ENCODE data around the gene MXI1. TPM values are rescaled to one million over a fixed set of nuclear protein-coding genes. Genes with fewer than 3 reads are reported as not detected.

MXI1 gene
- total RNA-seq, 1 experiment from 2014 or later, result 16.6 TPM

DNA sequence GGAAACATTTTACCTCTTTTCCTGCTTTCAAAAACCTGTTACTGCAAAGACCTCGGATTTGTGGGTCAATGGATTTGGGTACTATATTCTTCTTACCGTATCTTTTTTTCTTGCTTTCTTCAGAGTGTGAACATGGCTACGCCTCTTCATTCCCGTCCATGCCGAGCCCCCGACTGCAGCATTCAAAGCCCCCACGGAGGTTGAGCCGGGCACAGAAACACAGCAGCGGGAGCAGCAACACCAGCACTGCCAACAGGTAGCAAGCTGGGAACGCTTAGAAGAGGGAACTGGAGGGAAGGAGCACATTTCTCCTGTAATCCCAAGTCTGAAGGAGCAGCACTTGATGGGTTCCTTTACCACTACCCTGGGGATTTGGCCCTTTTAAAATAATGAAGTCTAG, 20.7 kb downstream of the MXI1 start (continued):
- TF ChIP-seq, protein P1, sequence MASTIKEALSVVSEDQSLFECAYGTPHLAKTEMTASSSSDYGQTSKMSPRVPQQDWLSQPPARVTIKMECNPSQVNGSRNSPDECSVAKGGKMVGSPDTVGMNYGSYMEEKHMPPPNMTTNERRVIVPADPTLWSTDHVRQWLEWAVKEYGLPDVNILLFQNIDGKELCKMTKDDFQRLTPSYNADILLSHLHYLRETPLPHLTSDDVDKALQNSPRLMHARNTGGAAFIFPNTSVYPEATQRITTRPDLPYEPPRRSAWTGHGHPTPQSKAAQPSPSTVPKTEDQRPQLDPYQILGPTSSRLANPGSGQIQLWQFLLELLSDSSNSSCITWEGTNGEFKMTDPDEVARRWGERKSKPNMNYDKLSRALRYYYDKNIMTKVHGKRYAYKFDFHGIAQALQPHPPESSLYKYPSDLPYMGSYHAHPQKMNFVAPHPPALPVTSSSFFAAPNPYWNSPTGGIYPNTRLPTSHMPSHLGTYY (CRISPR knock-in tag; IDR thresholded peaks at IDR 0.05), result no peak
- no peak for TF ChIP-seq ZNF423 (CRISPR knock-in tag; IDR thresholded peaks at IDR 0.05)
- TF ChIP-seq, protein P2, sequence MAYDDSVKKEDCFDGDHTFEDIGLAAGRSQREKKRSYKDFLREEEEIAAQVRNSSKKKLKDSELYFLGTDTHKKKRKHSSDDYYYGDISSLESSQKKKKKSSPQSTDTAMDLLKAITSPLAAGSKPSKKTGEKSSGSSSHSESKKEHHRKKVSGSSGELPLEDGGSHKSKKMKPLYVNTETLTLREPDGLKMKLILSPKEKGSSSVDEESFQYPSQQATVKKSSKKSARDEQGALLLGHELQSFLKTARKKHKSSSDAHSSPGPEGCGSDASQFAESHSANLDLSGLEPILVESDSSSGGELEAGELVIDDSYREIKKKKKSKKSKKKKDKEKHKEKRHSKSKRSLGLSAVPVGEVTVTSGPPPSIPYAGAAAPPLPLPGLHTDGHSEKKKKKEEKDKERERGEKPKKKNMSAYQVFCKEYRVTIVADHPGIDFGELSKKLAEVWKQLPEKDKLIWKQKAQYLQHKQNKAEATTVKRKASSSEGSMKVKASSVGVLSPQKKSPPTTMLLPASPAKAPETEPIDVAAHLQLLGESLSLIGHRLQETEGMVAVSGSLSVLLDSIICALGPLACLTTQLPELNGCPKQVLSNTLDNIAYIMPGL (CRISPR knock-in tag; IDR thresholded peaks at IDR 0.05), result no peak

DNA sequence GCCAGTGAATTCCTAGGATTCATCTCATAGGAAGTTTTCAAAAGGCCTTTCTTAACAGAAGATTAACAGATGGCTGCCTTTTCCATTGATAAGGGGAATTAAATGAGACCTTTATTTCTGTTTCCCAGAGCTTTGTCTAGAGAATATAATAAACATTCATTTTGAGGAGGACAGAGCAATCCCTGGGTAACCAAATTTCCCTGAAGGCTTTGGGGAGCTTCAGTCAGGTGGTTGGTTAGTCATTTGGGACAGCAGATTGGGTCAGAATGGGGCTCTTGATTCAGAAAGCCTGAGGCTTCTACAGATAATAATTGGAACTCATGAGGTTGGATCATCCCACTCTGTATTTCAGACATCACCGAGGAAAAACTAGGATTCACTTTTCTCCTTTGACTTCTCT, 21.8 kb downstream of the MXI1 start:
- Mint-ChIP-seq H3K27me3 (ENCODE audit: low read depth) (peaks cover 2% of the 10 kb centered on the region), H3K36me3 (no peaks in the 10 kb centered on the region; the same call in 1 of the 2 replicates), H3K4me3 (no peak overlapping the region), H3K4me1 (peaks cover 13% of the 10 kb centered on the region), H3K9me3 (no peaks in the 10 kb centered on the region), H3K27ac (no peak overlapping the region)
- ChIA-PET POLR2A (interaction anchor here (9.5 kb wide), 1 partner anchor 20 kb away, joined by 101 read pairs; no protein-coding TSS in a partner anchor), CTCF (interaction anchor here (0.9 to 1.2 kb wide), 2 partner anchors 88 to 91 kb away, joined by 3 to 4 read pairs; no protein-coding TSS in a partner anchor)
- no peak for DNase-seq (ENCODE audit: low spot score)
- TF ChIP-seq, protein P3, sequence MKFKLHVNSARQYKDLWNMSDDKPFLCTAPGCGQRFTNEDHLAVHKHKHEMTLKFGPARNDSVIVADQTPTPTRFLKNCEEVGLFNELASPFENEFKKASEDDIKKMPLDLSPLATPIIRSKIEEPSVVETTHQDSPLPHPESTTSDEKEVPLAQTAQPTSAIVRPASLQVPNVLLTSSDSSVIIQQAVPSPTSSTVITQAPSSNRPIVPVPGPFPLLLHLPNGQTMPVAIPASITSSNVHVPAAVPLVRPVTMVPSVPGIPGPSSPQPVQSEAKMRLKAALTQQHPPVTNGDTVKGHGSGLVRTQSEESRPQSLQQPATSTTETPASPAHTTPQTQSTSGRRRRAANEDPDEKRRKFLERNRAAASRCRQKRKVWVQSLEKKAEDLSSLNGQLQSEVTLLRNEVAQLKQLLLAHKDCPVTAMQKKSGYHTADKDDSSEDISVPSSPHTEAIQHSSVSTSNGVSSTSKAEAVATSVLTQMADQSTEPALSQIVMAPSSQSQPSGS (CRISPR knock-in tag; IDR thresholded peaks at IDR 0.05; ENCODE audit: borderline replicate concordance, low read depth), result no peak
- no peak for TF ChIP-seq ZNF138 (CRISPR knock-in tag; conservative IDR thresholded peaks at IDR 0.05)
- TF ChIP-seq, protein P4, sequence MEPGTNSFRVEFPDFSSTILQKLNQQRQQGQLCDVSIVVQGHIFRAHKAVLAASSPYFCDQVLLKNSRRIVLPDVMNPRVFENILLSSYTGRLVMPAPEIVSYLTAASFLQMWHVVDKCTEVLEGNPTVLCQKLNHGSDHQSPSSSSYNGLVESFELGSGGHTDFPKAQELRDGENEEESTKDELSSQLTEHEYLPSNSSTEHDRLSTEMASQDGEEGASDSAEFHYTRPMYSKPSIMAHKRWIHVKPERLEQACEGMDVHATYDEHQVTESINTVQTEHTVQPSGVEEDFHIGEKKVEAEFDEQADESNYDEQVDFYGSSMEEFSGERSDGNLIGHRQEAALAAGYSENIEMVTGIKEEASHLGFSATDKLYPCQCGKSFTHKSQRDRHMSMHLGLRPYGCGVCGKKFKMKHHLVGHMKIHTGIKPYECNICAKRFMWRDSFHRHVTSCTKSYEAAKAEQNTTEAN (CRISPR knock-in tag; IDR thresholded peaks at IDR 0.05), result no peak
- TF ChIP-seq, protein P5, sequence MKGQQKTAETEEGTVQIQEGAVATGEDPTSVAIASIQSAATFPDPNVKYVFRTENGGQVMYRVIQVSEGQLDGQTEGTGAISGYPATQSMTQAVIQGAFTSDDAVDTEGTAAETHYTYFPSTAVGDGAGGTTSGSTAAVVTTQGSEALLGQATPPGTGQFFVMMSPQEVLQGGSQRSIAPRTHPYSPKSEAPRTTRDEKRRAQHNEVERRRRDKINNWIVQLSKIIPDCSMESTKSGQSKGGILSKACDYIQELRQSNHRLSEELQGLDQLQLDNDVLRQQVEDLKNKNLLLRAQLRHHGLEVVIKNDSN (CRISPR knock-in tag; IDR thresholded peaks at IDR 0.05), result no peak
- no peak for TF ChIP-seq IRF2 (CRISPR knock-in tag; IDR thresholded peaks at IDR 0.05; ENCODE audit: borderline replicate concordance, low read depth)
- TF ChIP-seq ZNF671 (CRISPR knock-in tag; IDR thresholded peaks at IDR 0.05), result no peak
- no peak for TF ChIP-seq JUN (CRISPR knock-in tag; IDR thresholded peaks at IDR 0.05)
- TF ChIP-seq, protein P6, sequence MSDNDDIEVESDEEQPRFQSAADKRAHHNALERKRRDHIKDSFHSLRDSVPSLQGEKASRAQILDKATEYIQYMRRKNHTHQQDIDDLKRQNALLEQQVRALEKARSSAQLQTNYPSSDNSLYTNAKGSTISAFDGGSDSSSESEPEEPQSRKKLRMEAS (CRISPR knock-in tag; IDR thresholded peaks at IDR 0.05), result no peak
- TF ChIP-seq, protein P7, sequence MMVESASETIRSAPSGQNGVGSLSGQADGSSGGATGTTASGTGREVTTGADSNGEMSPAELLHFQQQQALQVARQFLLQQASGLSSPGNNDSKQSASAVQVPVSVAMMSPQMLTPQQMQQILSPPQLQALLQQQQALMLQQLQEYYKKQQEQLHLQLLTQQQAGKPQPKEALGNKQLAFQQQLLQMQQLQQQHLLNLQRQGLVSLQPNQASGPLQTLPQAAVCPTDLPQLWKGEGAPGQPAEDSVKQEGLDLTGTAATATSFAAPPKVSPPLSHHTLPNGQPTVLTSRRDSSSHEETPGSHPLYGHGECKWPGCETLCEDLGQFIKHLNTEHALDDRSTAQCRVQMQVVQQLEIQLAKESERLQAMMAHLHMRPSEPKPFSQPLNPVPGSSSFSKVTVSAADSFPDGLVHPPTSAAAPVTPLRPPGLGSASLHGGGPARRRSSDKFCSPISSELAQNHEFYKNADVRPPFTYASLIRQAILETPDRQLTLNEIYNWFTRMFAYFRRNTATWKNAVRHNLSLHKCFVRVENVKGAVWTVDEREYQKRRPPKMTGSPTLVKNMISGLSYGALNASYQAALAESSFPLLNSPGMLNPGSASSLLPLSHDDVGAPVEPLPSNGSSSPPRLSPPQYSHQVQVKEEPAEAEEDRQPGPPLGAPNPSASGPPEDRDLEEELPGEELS (CRISPR knock-in tag; IDR thresholded peaks at IDR 0.05), result no peak
- no peak for TF ChIP-seq SOX15 (CRISPR knock-in tag; IDR thresholded peaks at IDR 0.05)
- TF ChIP-seq, protein P8, sequence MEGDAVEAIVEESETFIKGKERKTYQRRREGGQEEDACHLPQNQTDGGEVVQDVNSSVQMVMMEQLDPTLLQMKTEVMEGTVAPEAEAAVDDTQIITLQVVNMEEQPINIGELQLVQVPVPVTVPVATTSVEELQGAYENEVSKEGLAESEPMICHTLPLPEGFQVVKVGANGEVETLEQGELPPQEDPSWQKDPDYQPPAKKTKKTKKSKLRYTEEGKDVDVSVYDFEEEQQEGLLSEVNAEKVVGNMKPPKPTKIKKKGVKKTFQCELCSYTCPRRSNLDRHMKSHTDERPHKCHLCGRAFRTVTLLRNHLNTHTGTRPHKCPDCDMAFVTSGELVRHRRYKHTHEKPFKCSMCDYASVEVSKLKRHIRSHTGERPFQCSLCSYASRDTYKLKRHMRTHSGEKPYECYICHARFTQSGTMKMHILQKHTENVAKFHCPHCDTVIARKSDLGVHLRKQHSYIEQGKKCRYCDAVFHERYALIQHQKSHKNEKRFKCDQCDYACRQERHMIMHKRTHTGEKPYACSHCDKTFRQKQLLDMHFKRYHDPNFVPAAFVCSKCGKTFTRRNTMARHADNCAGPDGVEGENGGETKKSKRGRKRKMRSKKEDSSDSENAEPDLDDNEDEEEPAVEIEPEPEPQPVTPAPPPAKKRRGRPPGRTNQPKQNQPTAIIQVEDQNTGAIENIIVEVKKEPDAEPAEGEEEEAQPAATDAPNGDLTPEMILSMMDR (IDR thresholded peaks at IDR 0.05), result no peak
- no peak for TF ChIP-seq OVOL2 (CRISPR knock-in tag; IDR thresholded peaks at IDR 0.05; ENCODE audit: borderline replicate concordance)
- no peak for TF ChIP-seq GABPB1 (CRISPR knock-in tag; IDR thresholded peaks at IDR 0.05)
- TF ChIP-seq, protein P2 (CRISPR knock-in tag; IDR thresholded peaks at IDR 0.05), result no peak
- TF ChIP-seq, protein P9, sequence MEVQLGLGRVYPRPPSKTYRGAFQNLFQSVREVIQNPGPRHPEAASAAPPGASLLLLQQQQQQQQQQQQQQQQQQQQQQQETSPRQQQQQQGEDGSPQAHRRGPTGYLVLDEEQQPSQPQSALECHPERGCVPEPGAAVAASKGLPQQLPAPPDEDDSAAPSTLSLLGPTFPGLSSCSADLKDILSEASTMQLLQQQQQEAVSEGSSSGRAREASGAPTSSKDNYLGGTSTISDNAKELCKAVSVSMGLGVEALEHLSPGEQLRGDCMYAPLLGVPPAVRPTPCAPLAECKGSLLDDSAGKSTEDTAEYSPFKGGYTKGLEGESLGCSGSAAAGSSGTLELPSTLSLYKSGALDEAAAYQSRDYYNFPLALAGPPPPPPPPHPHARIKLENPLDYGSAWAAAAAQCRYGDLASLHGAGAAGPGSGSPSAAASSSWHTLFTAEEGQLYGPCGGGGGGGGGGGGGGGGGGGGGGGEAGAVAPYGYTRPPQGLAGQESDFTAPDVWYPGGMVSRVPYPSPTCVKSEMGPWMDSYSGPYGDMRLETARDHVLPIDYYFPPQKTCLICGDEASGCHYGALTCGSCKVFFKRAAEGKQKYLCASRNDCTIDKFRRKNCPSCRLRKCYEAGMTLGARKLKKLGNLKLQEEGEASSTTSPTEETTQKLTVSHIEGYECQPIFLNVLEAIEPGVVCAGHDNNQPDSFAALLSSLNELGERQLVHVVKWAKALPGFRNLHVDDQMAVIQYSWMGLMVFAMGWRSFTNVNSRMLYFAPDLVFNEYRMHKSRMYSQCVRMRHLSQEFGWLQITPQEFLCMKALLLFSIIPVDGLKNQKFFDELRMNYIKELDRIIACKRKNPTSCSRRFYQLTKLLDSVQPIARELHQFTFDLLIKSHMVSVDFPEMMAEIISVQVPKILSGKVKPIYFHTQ (CRISPR knock-in tag; IDR thresholded peaks at IDR 0.05), result no peak
- no peak for TF ChIP-seq ZNF121 (CRISPR knock-in tag; IDR thresholded peaks at IDR 0.05)
- TF ChIP-seq ZNF219 (CRISPR knock-in tag; IDR thresholded peaks at IDR 0.05; ENCODE audit: borderline replicate concordance), result no peak
- no peak for TF ChIP-seq RELA (CRISPR knock-in tag; IDR thresholded peaks at IDR 0.05; ENCODE audit: borderline replicate concordance)
- no peak for TF ChIP-seq MYBL2 (CRISPR knock-in tag; IDR thresholded peaks at IDR 0.05)
- ATAC-seq, result no peak

Data from WTC11 (cell line).